ENCODE results near the gene L3MBTL1. TPM values are rescaled to one million over a fixed set of nuclear protein-coding genes. Genes with fewer than 3 reads are reported as not detected.

The L3MBTL1 gene
- total RNA-seq, 1 experiment from 2014 or later, result 21.6 TPM

DNA sequence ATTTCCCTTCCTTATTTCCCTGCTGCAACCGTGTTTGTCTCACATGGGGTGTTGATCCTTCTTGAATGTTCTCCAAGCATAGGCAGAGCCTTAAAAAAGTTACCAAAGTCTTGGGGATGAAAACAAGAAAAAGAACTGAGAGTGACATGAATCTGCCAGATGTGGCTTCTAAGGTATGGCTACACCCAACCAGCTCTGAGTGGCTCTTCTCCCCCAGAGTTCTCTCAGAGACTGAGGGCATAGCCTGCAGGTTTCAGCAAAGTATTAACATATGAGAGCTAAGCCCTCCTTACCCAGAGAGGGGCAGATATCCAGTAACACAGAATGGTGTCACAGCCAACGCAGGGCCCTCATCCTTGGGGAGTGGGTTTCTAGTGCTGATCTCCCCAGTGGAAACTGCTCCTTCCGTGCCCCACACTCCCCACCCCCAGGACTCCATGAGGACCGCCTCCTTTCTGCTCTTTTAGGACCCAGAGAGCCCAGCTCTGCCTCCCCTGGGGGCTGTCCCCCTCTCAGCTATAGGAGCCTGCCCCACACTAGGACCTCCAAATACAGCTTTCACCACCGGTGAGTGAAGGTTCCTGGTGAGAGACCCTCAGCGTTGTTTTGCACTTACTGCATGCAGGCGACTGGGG lies 28.0 kb downstream of the L3MBTL1 start:
- DNase-seq (ENCODE audit: low read depth, low spot score), result no peak
- Histone ChIP-seq H3K4me1 (ENCODE audit: control insufficient read depth in 1 of 2, insufficient read depth in 2 of 2, low read length in 2 of 2) (no peaks in the 10 kb centered on the region), H4K20me1 (ENCODE audit: insufficient read depth) (no peaks in the 10 kb centered on the region), H3K27ac (ENCODE audit: low read depth, low read length) (no peak overlapping the region), H3K9me2 (ENCODE audit: insufficient read depth) (no peaks in the 10 kb centered on the region), H3K36me3 (ENCODE audit: control insufficient read depth in 1 of 2, insufficient read depth in 2 of 2, low read length in 2 of 2) (peaks cover 0 to 4% of the 10 kb centered on the region in 2 experiments; a peak in 1 of 4 replicates), H3K79me2 (ENCODE audit: insufficient read depth, low read length) (no peaks in the 10 kb centered on the region), H3K27me3 (ENCODE audit: insufficient read depth, low read length) (no peaks in the 10 kb centered on the region), H3K4me3 (replicated peaks in 1 of 2; ENCODE audit: low read depth in 1 of 2, low read length in 2 of 2) (no peak overlapping the region), H2AFZ (ENCODE audit: low read depth, low read length, poor library complexity, severe bottlenecking) (no peak overlapping the region), H3K9me3 (ENCODE audit: control insufficient read depth in 1 of 2, insufficient read depth in 1 of 2, low read depth in 1 of 2, low read length in 2 of 2) (no peaks in the 10 kb centered on the region), H3K4me2 (ENCODE audit: low read length) (no peak overlapping the region), H3K9ac (ENCODE audit: low read length) (no peak overlapping the region)
- CTCF ChIA-PET, result no interaction called here
- RAD21 ChIA-PET (ENCODE audit: low non-redundant PET in 1 of 2, low total read pairs in 2 of 2, uncharacterized antibody in 2 of 2, unreplicated experiment in 2 of 2), result no interaction called here
- TF ChIP-seq, protein P1, sequence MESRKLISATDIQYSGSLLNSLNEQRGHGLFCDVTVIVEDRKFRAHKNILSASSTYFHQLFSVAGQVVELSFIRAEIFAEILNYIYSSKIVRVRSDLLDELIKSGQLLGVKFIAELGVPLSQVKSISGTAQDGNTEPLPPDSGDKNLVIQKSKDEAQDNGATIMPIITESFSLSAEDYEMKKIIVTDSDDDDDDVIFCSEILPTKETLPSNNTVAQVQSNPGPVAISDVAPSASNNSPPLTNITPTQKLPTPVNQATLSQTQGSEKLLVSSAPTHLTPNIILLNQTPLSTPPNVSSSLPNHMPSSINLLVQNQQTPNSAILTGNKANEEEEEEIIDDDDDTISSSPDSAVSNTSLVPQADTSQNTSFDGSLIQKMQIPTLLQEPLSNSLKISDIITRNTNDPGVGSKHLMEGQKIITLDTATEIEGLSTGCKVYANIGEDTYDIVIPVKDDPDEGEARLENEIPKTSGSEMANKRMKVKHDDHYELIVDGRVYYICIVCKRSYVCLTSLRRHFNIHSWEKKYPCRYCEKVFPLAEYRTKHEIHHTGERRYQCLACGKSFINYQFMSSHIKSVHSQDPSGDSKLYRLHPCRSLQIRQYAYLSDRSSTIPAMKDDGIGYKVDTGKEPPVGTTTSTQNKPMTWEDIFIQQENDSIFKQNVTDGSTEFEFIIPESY (IDR thresholded peaks at IDR 0.05; ENCODE audit: extremely low read depth, insufficient replicate concordance, low read length), result no peak
- no peak for ATAC-seq
- intact Hi-C loops (cut with micrococcal nuclease), result loop anchor here (5.0 to 10.0 kb wide), 2 partner anchors 547 to 659 kb away; no protein-coding TSS in a partner anchor
- POLR2A ChIA-PET, result no interaction called here
- no TSS peak for BruUV-seq (replicated peaks)

- no peaks in the 10 kb centered on the region for H3K4me1 ChIP-seq (ENCODE audit: control insufficient read depth in 1 of 2, insufficient read depth in 2 of 2, low read length in 2 of 2)
- ChIA-PET CTCF (interaction anchor here (5.4 kb wide), 1 partner anchor 156 kb away, joined by 76 read pairs; no protein-coding TSS in a partner anchor), RAD21 (ENCODE audit: low non-redundant PET in 1 of 2, low total read pairs in 2 of 2, uncharacterized antibody in 2 of 2, unreplicated experiment in 2 of 2) (no interaction called here), POLR2A (no interaction called here)
- TF ChIP-seq EZH2phosphoT487 (IDR thresholded peaks at IDR 0.05; ENCODE audit: borderline replicate concordance) (no peak), ELF1 (IDR thresholded peaks at IDR 0.05; ENCODE audit: borderline replicate concordance, low read depth) (no peak), ATF3 (IDR thresholded peaks at IDR 0.05) (no peak), EGR1 (IDR thresholded peaks at IDR 0.05; ENCODE audit: low read depth) (no peak), SIN3A (IDR thresholded peaks at IDR 0.05; ENCODE audit: low read depth) (no peak), TCF7L2 (IDR thresholded peaks at IDR 0.05; ENCODE audit: borderline replicate concordance, extremely low read depth, insufficient read depth, insufficient read length) (no peak), FOSL1 (IDR thresholded peaks at IDR 0.05; ENCODE audit: low read depth) (no peak), POLR2A (IDR thresholded peaks at IDR 0.05; ENCODE audit: borderline replicate concordance, extremely low read depth, insufficient read depth, insufficient read length) (no peak), ZNF274 (IDR thresholded peaks at IDR 0.05; ENCODE audit: low read depth, low read length) (no peak), JUND (IDR thresholded peaks at IDR 0.05) (no peak), CEBPB (IDR thresholded peaks at IDR 0.05; ENCODE audit: low read depth) (no peak), SP1 (IDR thresholded peaks at IDR 0.05; ENCODE audit: low read depth) (no peak)
- TF ChIP-seq, protein P2, sequence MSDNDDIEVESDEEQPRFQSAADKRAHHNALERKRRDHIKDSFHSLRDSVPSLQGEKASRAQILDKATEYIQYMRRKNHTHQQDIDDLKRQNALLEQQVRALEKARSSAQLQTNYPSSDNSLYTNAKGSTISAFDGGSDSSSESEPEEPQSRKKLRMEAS (IDR thresholded peaks at IDR 0.05), result no peak
- DNase-seq (ENCODE audit: low read depth, low spot score) (no peak), ATAC-seq (no peak)
- peaks cover 0 to 10% of the 10 kb centered on the region in 2 experiments; a peak in 1 of 4 replicates for H3K36me3 ChIP-seq (ENCODE audit: control insufficient read depth in 1 of 2, insufficient read depth in 2 of 2, low read length in 2 of 2)
- H3K9me2 ChIP-seq (ENCODE audit: insufficient read depth), result no peaks in the 10 kb centered on the region
- H3K27me3 ChIP-seq (ENCODE audit: insufficient read depth, low read length), result no peaks in the 10 kb centered on the region
- intact Hi-C loops (cut with micrococcal nuclease), result loop anchor here (5.0 to 10.0 kb wide), 2 partner anchors 546 to 659 kb away; no protein-coding TSS in a partner anchor
- no peak overlapping the region for H3K4me2 ChIP-seq (ENCODE audit: low read length)
- no peak overlapping the region for H2AFZ ChIP-seq (ENCODE audit: low read depth, low read length, poor library complexity, severe bottlenecking)
- no peak overlapping the region for H3K4me3 ChIP-seq (replicated peaks in 1 of 2; ENCODE audit: low read depth in 1 of 2, low read length in 2 of 2)
- no peaks in the 10 kb centered on the region for H4K20me1 ChIP-seq (ENCODE audit: insufficient read depth)
- H3K9ac ChIP-seq (ENCODE audit: low read length), result no peak overlapping the region
- H3K9me3 ChIP-seq (ENCODE audit: control insufficient read depth in 1 of 2, insufficient read depth in 1 of 2, low read depth in 1 of 2, low read length in 2 of 2), result no peaks in the 10 kb centered on the region
- H3K27ac ChIP-seq (ENCODE audit: low read depth, low read length), result no peak overlapping the region
- no TSS peak for BruUV-seq (replicated peaks)
- H3K79me2 ChIP-seq (ENCODE audit: insufficient read depth, low read length), result no peaks in the 10 kb centered on the region
These were observed 28.7 kb downstream of the L3MBTL1 start for GRCh38 chr20:43536041-43536816.

Data from HCT116 (cell line).